IPS-18c (cell line): ENCODE results near the gene FREM1.
"Not testable (repeated sequence)": the region's sequence is repeated elsewhere in the genome, so short reads cannot be mapped to it uniquely, and the experiment has no call there.

Experiments
- H3K4me3 ChIP-seq: 2 replicates; pipeline ENCODE4 v1.7.0; 2013; ENCODE audit warnings: low read depth, mild to moderate bottlenecking, low read length, moderate library complexity; ENCODE audit not compliant: insufficient read depth
- H3K9me3 ChIP-seq: one replicate; pipeline ENCODE4 v1.6.1; 2013; ENCODE audit warnings: mild to moderate bottlenecking, low read length, moderate library complexity; ENCODE audit not compliant: control insufficient read depth, insufficient read depth

The FREM1 gene

DNA sequence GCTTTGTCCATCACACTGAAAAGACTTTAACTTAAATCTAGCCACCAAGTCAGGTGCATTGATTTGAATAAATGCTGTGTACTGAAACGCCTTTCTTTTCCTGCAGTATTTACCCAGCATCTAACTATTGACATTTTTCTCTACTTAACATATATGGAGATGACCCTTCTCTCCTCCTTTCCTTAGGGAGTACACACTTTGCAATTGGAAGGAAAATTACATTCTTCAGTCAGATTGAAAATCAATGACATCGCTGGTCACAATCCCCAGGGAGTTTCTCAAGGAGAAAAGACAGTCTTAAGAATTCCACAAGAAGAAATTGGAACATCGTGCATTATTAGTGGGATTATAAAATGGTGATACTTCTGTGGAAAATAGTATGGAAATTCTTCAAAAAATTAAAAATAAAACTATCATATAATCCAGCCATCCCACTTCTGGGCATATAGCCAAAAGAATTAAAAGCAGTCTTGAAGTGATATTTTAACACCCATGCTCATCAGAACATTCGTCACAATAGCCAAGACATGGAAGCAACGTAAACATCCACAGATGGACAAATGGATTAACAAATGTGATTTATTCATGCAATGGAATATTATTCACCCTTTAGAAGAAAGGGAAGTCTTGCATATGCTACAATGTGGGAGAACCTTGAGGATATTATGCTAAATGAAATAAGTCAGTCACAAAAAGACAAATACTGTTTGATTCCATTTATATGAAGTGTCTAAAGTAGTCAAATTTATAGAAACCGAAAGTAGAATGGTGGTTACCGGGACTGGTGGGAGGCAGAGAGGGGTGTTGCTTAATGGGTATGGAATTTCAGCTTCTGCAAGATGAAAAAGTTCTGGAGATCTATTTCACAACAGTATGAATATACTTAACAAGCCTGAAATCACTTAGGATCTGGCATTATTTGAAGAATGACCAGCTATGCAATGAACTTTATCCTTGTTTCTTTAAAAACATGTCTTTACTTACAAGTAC lies 14.3 kb upstream of the FREM1 start:
- Histone ChIP-seq H3K9me3 (no peaks in the 10 kb centered on the region), H3K4me3 (no peak overlapping the region)

DNA sequence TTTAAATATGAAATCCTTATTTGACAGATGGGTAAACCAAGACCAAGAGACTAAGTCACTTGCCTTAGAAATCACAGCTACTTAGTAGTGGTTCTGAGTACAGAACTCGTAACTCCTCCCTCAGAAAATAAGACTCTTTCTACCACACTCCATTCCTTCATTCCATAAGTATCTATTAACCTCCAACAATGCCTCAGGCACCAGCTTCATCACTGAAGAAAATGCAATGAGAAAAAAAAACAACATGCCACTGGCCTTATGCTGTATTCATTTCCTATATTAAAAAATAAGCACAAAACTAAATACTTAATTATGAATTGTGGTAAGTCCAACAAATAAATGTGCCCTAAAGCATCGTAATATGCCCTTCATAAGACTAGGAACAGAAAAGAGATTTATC lies 13.5 kb upstream of the FREM1 start:
- Histone ChIP-seq H3K4me3 (no peak overlapping the region), H3K9me3 (no peaks in the 10 kb centered on the region)

DNA sequence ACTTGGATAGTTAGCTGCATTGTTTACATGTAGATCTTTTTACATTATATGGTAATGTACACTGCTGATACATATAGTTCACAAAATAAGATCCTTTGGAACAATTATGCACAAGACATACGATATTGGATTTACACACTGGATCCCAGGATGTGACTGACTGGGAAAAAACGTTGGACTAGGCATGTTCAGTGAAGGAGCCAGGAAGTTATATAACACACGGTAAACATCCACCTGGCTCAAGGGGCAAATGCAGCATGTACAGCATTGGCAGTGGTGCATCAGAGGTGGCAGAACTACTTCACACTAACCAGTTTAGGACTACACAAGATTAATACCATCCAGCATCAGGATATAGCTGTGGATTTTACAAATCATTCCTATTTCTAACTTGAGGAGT lies 10.6 kb upstream of the FREM1 start:
- H3K9me3 ChIP-seq, H3K4me3 ChIP-seq: not testable (repeated sequence)

DNA sequence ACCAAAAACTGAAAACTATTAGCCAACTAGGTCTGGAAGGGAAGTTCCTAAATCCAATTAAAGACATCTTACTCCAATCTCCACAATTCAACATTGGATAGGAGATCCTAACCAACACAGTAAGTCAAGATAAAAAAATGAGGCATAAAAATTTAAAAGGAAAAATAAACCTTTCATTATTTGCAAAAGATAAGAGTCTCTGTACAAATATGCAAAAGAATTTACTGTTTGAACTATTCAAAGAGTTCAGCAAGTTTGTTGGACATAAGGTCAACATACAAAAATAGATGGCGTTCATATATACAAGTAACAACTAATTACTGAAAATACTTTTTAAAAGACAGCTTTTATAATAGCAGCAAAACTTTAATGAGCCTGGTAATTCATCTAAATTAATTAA lies 3.1 kb upstream of the FREM1 start:
- no peak overlapping the region for H3K4me3 ChIP-seq

DNA sequence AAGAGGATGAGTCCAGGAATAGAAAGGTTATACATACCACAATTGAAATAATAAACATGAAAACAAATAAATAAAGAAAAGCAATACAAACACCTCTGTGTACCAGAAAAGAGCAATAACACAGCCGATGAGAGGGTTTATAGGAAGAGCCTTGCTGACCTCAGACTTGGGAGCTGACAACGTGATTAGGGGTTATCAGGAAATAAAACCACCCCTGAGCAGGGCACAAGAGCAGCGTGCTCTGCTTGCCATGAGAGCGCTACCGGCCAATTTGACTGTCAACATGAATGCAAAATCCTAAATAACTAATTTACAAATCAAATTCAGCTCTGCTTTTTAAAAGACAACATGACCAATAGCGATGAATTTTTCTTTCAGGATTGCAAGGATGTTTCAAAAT lies 2.6 kb upstream of the FREM1 start:
- Histone ChIP-seq H3K9me3 (no peaks in the 10 kb centered on the region), H3K4me3 (no peak overlapping the region)

More for the DNA sequence above, 3.1 kb upstream of the FREM1 start:
- no peaks in the 10 kb centered on the region for H3K9me3 ChIP-seq

DNA sequence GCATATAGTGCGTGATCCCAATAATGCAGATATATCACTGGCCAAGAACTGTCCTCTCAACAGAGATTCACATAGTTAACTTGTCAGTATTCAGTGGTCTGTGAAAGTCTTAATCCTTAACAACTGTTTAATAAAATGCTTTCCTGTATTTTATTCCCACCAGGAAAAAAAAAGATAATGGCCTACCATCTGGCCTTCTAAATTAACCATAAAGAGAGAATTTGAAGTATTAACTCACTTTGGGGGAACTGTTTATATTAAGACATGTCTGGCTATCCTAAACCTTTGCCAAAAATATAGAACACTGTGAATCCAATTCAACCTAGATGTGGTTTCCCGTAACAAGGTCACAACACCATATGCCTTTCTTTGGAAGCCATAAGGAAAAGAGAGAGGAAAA lies 818 bp upstream of the FREM1 start:
- no peak overlapping the region for H3K4me3 ChIP-seq
- no peaks in the 10 kb centered on the region for H3K9me3 ChIP-seq

DNA sequence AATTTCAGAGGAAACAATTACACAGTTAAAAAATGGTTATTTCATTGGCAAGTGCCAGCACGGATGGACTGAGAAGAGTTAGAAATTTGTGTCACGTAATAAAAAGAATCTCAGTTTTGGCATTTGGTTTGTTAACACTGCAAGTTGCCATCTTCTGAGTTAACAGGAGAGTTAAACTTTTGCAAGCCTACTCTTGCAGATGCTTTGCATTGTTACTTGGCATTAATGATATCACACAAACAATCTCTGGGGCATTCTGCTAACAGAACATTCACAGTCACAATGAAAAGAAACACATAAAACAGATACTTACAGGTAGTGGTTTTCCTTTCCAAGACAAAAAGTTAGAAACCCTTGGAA lies 647 bp downstream of the FREM1 start:
- peak overlapping the region; percentile 9; the same call in 1 of the 2 replicates for H3K4me3 ChIP-seq
- no peaks in the 10 kb centered on the region for H3K9me3 ChIP-seq

DNA sequence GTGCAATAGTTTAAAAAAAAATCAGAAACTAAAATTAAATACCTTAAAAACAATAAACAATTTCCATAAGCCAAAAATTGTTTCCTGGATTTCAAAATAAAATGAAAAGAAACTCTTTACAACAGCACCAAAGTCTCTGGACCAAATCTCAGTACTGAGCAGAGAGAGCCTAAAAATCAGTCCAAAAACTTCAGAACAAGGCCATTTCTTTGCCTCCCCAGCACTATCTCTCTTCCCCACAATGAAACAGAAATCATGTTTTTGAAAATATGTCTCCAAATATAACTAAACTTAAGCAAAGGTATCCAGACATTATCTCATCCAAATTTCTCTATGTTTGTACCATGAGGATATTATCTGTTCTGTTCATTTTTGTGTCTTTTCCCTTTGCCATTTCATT lies 1.0 kb downstream of the FREM1 start:
- Histone ChIP-seq H3K9me3 (no peaks in the 10 kb centered on the region), H3K4me3 (no peak overlapping the region)

DNA sequence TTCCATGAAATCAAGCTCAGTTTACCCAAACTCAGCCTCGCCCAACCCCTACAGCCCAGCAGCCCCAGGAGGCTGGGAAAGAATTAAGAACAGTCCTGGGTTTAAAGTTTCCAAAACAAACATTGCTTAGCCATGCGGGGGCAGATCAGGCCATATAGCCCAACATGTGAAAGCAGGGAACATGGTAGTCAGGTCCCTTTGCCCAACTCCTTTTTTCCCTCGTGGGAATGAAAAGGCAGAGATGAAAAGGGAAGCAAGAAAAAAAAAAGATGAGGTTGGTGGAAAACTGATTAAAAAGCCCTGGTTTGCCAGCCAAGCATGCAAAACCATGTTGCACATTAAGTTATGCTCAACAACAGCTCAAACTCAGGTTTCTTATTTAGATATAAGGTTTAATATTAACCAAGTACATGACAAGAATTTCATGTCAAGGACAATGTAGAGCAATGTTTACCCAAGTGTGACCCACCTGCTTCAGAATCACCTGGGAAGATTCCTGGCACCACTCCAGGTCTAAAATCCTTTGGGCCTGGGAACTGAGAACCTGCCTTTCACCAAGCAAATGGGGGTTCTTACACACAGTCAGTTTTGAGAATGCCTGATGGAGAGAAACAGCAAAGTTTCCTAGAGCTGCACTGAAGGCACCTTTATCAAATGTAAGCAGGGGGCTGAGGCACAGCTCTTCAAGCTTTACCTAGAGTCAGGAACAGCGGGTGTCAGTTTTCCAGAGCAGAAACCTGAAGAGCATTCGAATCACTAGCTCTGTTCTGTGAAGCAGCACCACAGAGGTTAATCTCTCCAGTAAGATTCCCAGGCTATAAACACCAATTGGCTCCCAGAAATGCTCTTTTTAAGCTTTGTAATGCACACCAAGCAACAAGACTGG lies 1.7 kb downstream of the FREM1 start:
- Histone ChIP-seq H3K4me3 (no peak overlapping the region), H3K9me3 (no peaks in the 10 kb centered on the region)

DNA sequence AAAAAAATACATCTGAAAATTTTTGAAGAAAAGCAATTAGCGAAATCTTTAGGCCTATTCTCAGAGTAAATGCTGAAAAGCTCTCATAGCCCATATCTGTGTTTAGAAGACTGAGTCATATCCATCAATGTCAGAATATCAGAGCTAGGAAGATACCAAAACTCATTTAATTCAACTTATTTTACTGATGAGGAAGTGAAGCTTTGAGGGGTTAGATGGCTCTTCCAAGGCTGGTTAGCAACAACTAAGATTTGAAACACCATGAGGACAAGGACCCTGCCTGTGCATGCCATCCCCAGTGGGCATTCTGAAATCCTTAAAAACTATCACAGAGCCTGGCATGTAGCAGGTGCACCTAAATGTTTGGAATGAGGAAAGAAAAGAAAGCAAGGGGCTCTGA lies 2.5 kb downstream of the FREM1 start:
- H3K4me3 ChIP-seq: no peak overlapping the region

DNA sequence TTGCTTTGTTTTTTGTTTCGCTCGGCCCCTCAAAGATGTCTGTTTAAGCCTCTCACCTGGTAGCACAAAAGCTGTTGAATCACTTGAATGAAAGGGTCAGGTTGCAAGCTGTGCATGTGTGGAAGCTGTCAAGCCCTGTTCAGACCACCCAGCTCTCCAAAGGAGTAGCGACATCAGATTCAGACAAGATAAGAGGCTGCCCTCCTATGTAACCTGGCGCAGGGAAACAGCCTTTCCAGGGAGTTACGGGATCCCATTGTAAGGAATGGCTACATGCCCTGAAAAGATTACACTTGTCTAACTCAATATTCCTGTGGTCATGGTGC lies 2.9 kb downstream of the FREM1 start:
- H3K9me3 ChIP-seq: no peaks in the 10 kb centered on the region
- no peak overlapping the region for H3K4me3 ChIP-seq

More for the DNA sequence above, 2.5 kb downstream of the FREM1 start:
- no peaks in the 10 kb centered on the region for H3K9me3 ChIP-seq

DNA sequence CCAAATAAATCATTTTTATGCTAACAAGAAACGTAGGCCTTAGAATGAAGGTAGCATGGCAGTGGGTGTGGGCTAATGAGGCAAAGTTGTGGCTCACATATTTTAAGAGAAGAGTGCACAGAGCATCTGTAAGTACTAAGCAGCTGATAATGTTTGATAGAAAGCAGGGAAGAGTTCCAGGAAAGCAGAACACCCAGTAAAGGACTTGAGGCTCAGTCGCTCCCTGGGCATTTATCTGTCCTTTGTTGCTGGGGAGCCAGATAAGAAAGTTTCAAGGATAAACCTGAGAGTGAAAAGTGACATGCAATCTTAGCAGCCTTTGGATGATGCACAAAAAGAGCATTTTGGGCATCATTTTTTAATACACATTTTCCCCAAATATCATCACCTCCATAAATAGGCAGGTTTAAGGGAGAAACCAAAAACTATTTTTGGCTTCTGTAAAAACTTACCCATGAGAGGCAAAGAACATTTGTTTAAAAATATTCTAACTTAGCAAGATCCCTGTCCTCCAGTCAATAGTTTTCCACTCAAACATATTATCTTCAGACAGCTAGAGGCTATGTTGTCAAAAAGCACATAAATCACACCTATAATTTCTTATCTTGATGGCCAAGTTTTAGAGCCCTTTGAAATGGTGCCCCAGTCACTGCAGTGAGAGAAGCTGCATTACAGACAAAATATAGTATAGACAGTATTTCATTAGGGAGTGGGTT lies 3.4 kb downstream of the FREM1 start:
- Histone ChIP-seq H3K4me3 (no peak overlapping the region), H3K9me3 (no peaks in the 10 kb centered on the region)

DNA sequence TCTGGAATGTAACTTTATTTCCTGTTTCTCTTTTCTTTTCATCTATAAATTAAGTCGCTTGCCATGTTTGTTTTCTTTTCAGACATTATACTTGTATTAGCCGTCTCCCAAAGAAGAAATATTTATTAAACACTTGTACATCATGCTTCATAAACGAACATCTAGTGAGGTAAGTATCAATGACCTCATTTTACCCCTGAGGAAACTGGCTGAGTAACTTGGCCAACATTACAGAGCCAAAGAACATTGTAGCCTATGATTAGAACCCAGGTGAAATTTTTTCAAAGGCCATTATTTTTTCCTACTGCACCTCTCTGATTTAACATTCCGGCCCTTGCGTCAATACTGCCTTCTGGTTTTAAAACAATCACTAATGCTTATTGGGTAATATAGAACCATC lies 4.2 kb downstream of the FREM1 start:
- no peaks in the 10 kb centered on the region for H3K9me3 ChIP-seq
- H3K4me3 ChIP-seq: no peak overlapping the region

DNA sequence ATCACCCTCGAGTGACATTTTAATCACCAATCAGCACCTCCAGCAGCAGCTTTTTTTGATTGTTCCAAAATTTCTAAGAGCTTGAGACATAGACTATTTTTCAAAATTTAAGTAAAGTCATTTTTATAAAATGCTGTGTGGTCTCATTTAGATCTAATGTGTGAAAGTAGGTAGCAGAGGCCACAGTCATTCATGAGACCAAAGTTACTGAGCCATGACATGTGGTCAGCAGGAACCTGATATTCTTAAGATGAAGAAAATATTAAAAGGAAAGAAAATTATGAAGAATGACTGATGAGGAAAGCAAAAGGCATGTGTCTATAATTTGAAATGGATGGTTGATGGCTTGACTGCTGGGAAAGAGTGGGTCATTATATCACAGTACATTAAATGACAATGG lies 7.2 kb downstream of the FREM1 start:
- no peaks in the 10 kb centered on the region for H3K9me3 ChIP-seq
- H3K4me3 ChIP-seq: no peak overlapping the region

DNA sequence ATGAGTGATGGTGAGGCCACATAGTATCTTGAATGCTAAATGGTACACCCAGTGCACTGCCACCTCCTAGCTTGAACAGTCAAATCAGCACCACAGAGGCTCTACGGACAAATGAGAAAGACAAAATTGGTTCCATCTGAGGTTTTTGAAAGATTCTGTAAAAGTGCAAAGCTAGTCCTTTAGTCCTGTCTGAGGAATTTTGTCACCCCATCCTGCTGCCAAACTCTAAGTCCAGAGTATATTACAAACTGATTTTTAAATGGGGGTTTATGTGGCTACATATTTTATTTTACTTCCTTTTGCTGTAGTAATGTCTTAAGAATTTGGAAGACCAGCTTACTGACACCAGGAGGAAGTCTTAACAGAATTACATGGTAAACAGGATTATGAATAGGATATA lies 7.7 kb downstream of the FREM1 start:
- H3K9me3 ChIP-seq: no peaks in the 10 kb centered on the region
- H3K4me3 ChIP-seq: no peak overlapping the region

DNA sequence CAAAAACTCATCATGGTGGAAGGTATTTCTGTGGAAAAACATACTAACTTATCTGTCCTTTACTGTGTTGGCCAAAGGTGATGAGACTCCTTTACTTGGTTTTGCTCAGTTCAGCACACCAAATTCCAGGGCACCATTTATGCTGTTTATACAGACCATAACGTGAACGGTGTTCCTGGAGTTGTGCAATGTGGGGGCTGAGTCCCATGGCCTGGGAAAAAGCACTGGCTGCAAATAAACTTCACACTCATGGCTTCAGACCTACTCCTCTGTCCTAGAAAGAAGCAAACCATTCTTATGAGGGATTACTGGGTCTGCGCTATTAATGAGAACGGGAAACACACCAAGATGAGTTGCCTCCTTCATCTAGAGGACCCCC lies 10.4 kb downstream of the FREM1 start:
- Histone ChIP-seq H3K9me3 (no peaks in the 10 kb centered on the region), H3K4me3 (no peak overlapping the region)

DNA sequence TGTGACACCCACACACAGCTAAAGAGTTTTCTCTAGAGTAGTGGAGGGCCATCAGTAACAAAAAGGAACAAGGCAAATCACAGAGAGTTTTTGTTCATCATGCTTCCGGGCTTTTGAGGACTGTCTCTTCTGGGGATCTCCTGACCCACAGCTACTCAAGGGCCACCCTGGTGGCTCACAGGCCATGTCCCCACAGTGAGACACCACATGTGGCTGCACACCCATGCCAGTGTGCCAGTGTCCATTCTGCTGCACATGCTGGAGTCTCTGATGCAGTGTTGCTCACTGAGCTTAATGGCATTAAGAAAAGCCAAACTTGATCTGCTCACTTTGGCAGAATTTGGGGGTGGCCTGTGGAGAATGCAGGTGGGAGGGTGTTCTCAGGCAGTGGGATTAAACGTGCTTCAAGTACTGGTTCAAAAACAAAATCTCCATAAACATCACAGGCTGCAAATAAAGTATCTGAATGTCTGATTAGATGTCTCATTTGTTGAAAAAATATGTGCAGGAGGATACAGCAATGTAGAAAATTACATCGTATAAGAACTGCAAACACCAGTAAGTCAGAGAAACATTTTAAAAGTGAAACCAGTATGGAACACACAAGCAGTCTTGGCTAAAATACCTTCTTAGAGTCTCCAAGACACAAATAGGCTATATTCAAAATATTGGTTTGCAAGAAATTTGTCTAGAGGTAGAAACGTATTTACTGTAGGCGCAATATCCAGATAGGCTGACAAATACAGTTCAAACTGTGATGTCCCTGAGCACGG lies 11.0 kb downstream of the FREM1 start:
- Histone ChIP-seq H3K9me3 (no peaks in the 10 kb centered on the region), H3K4me3 (no peak overlapping the region)
